NCI-H82 treated with DMSO at 0.1 percent for 48 hours (cell line): Measurements from ENCODE around the gene USP11.

Source experiments
- DNase-seq: peaks from one replicate; lab custom pipeline; 2025; ENCODE audit not compliant: unreplicated experiment; lab: John Stamatoyannopoulos, UW

The USP11 gene

GRCh38 chrX:47232803-47233332 lies at the start of gene USP11:
Gene USP11 (plus strand): TSS chrX:47233009. CDS start chrX:47233044, 35 bp downstream.
- DNase-seq, result peak; percentile 48

DNA sequence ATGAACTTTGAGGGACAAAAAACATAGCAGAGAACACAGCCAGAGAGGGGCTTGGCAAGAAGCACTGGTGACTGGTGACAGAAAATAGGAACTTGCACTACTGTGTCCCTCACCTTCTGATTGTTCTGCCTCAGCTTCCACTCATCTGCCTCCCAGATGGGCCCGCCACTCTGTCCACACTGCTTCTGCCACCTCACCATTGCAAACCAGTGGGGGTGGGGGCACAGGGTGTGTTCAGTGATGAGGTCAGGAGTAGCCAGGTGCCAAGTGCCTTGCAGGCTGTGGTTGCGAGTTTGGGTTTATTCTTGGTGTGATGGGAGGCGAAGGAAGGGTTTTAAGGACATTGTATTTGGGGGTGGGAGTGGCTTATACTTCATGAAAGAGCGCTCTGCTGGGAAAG lies 48.3 kb upstream of the USP11 start:
- DNase-seq, result no peak

GRCh38 chrX:47185241-47185640 lies 47.6 kb upstream of the USP11 start:
- no peak for DNase-seq

- no peak for DNase-seq
These were observed 46.6 kb upstream of the USP11 start for GRCh38 chrX:47186096-47186740.

DNA sequence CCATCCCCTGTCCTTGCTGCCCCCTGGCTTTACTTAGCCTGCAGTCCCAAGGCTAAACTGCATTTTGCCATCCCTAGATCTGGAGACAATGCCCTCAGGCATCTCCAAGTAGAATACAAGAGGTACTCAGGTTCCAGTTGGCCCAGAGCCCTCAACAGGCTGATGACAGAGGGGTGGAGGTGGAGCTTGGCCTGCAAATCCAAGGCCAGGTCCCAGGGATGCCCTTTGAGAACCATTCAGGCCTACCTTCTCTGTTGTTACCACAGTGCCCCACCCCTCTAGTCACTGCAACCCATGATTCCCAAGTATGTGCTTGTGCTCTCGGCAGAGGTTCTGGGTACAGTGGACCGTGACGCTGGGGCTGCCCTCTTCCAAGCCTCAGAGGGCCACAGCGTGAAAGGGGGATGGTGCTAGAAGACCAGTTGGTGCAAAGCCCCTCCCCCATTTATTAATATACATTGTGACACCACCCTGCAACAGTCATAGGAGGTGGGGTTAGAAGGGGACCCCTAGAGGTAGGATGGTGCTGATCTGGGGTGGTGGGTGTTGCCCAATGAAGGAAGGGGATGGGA lies 45.6 kb upstream of the USP11 start:
- DNase-seq, result no peak

DNA sequence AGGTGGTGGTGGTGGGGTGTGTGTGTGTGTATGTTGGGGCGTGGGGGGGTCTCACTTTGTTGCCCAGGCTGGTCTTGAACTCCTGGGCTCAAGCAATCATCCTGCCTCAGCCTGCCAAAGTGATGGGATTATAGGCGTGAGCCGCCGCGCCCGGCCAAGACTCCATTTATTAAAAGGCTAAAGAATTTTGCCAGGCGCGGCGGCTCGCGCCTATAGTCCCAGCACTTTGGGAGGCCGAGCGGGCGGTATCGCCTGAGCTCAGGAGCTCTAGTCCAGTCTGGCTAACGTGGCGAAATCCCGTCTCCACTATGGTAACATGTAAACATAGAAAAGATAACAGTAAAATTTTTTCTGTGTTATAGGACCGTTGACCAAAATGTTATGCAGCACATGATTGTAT lies 42.9 kb upstream of the USP11 start:
- no peak for DNase-seq

GRCh38 chrX:47190445-47191269 lies 42.2 kb upstream of the USP11 start:
- DNase-seq, result peak; percentile 85

- peak; percentile 24 for DNase-seq
These were observed 41.5 kb upstream of the USP11 start for GRCh38 chrX:47191331-47191730.

DNA sequence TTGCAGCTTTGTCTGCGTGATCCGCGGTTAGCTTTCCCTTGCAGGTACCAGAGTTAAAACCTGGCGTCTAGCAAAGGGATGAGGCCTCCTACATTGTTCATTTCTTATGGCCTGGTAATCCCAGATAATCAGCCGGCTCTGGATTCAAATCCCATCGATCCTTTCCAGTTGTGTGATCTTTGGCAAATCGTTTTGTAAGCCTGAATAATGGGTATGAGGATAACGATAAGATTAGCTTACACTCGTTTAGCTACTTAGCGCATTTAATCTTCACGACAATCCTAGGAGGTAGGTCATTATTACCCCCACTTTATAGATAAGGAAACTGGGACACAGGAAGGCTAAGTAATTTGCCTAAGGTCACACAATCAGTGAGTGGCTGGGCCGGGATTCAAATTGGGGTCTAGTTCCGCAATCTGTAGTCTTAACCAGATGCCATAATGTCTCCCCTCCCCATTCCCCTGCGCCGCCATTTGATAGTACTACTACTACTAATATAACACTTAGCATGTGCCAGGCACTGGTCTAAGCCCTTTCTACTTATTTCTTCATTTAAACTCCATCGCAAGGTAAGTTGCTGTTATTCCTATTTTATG lies 40.9 kb upstream of the USP11 start:
- peak; percentile 84 for DNase-seq

DNA sequence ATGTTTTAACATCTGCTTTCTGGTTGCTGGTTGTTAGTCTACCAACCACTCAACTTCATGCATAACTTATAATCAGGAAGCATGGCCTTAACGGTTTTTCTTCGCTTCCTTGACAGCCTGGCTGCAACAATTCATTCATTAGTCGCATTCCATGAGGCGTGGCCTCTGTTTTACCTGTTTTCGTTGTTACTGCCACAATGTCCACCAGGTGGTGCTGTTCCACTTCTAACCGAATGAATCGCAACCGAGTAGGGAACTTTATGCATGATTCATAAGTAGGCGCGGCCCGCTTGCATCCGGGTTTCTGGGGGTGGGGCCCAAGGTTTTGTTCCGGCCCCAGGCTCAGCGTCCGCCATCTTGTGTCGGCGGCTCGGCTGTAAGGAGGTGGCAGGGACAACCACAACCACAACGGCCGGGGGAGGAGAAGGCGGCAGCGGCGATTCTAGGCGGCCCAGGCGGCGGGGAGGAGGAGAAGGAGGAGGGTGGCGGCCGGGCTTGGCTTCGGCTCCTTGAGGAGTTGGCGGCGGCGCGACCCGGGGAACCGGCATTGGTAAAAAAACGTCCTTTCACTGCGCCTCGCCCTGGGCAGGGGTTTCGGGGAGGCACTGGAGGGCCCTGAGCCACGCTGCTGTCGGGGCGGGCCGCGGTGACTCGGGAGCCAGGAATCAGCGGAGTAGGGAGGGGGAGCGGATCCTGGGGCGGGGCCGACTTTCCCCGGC lies 39.2 kb upstream of the USP11 start, which contains the start of gene UBA1:
UBA1 (plus strand) TSS at position 355 of the 719 bp plus-strand sequence. CDS start 4,974 bp downstream, outside the sequence.
- peak; percentile 86 for DNase-seq

DNA sequence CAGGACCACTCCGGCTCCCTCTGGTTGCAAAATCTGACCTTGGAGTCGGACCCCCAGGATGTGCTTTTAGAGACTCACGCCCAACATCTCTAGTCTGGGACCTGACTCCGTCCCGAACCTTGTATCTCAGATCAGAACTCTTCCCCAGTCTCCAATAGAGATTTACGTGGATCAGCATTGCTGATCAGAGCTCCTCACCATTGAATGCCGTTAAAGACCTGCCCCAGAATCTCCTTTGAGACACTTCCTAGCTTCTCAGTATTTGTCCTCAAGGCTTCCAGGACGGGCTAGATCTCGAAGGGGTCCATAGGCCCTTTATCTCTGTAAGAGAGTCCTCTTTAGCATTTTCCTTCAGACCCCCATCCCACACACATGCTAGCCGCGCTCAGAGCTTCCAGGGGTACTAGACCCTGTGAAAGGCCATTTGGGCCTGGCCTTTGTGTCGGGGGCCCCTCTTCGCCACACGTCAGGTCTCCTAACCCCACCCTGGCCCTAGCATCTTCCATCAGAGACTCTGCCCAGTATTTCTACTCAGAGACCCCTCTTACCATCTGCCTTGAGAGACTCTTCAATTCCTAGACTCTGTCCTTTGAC lies 38.5 kb upstream of the USP11 start:
- DNase-seq, result no peak

- no peak for DNase-seq
These were observed 36.7 kb upstream of the USP11 start for GRCh38 chrX:47196098-47196497.

GRCh38 chrX:47197526-47197925 lies 35.3 kb upstream of the USP11 start:
- DNase-seq, result no peak

DNA sequence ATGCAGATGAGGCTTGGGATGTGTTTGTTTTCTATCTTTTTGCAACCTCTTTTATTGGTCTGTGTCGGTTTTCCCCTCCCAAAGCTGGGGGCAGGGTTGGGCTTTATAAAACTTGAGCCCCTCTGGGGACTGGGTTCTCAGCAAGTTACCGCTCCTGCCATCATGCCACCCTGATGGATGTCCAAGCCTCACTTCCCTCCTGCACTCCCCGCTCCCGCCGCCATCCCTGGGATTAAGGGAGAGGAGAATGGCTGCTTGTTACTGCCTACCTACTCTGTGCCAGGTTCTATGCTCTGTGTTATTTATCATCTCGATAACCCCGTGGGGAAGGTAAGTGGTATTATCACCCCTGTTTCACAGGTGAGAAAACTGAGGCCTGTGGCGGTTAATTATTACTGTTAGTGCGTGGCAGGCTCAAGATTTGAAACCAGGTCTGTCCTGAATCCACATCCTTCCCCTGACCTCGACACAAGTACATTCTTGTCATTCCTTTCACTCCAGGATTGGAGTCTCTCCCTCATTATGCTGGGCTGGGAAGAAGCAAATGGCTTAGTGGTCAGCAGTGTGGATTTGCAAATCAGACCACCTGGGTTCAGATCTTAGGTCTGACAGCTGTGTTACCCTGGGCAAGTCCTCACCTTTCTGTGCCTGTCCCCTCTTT lies 34.7 kb upstream of the USP11 start:
- DNase-seq, result no peak

- no peak for DNase-seq
These were observed 34.1 kb upstream of the USP11 start for GRCh38 chrX:47198687-47199080.

DNA sequence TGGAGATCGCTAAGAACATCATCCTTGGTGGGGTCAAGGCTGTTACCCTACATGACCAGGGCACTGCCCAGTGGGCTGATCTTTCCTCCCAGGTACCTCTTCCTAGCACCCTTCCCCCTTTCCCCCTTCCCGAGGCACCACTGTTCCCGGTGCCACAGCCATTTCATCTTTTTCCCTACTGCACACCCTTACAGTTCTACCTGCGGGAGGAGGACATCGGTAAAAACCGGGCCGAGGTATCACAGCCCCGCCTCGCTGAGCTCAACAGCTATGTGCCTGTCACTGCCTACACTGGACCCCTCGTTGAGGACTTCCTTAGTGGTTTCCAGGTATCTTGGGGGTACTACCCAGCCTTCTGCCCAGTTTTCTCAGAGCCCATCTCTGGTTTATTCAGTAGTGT lies 33.5 kb upstream of the USP11 start:
- DNase-seq, result no peak

GRCh38 chrX:47200385-47201150 lies 32.2 kb upstream of the USP11 start:
- DNase-seq, result no peak

DNA sequence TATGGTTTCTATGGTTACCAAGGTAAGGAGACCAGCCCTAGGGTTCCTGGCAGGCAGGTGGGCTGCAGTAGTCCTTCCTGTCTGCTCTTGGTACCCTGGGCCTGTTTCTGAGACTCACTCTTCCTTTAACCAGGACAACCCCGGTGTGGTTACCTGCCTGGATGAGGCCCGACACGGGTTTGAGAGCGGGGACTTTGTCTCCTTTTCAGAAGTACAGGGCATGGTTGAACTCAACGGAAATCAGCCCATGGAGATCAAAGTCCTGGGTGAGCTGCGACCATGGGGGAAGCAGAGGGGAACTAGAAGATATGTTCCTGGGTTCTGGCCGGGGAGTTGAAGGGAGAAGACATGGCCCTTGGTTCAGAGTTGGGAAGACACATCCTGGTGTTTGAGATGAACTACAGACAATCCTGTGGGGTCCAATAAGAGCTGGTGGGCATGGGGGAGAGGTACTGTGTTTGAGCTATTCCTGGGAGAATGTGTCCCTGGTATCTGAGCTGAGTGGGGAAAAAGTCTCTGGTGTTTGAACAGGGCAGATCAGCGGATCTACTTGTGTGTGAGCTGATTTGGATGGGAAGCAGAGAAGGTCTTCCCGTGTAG lies 31.4 kb upstream of the USP11 start:
- DNase-seq, result no peak

DNA sequence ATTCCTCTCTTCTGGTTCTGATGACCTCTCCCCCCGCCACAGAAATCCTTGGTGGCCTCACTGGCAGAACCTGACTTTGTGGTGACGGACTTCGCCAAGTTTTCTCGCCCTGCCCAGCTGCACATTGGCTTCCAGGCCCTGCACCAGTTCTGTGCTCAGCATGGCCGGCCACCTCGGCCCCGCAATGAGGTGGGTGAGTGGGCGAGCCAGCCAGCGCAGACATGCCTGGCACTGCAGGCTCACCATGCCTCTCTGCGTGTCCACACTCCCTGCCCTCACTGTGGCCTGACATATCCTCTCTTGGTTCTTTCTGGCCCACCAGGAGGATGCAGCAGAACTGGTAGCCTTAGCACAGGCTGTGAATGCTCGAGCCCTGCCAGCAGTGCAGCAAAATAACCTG lies 30.5 kb upstream of the USP11 start:
- DNase-seq, result no peak
